Fibroblast of mammary gland (primary cell): Measurements from ENCODE around the gene PDZRN4.

ENCODE experiments used
- DNase-seq: peaks from one replicate; pipeline ENCODE4 v3.0.0-alpha.2; 2010; ENCODE audit warnings: low read depth
- H3K4me3 ChIP-seq: 2 replicates; pipeline ENCODE4 v1.5.1; 2011; ENCODE audit warnings: low read depth, mild to moderate bottlenecking, low read length, moderate library complexity; ENCODE audit not compliant: control insufficient read depth
- CTCF ChIP-seq: conservative IDR thresholded peaks from 2 replicates; pipeline ENCODE4 v1.5.1; 2011; ENCODE audit warnings: low read depth, low read length, inconsistent platforms; ENCODE audit not compliant: control insufficient read depth, insufficient read depth

The PDZRN4 gene

GRCh38 chr12:41212625-41213024 lies 24.5 kb downstream of the PDZRN4 start:
- DNase-seq: no peak
- TF ChIP-seq CTCF: no peak
- H3K4me3 ChIP-seq: no peak overlapping the region

GRCh38 chr12:41213107-41213506 lies 25.0 kb downstream of the PDZRN4 start:
- TF ChIP-seq CTCF: no peak
- DNase-seq: no peak
- no peak overlapping the region for H3K4me3 ChIP-seq

- no peak for TF ChIP-seq CTCF
- no peak overlapping the region for H3K4me3 ChIP-seq
- no peak for DNase-seq
Observed at GRCh38 chr12:41213648-41214047, 25.5 kb downstream of the PDZRN4 start.

GRCh38 chr12:41217727-41218126 lies 29.6 kb downstream of the PDZRN4 start:
- TF ChIP-seq CTCF: no peak
- H3K4me3 ChIP-seq: no peak overlapping the region
- DNase-seq: no peak

GRCh38 chr12:41220931-41221330 lies 32.8 kb downstream of the PDZRN4 start:
- TF ChIP-seq CTCF: no peak
- DNase-seq: no peak
- H3K4me3 ChIP-seq: no peak overlapping the region

GRCh38 chr12:41221491-41221890 lies 33.4 kb downstream of the PDZRN4 start:
- no peak for TF ChIP-seq CTCF
- H3K4me3 ChIP-seq: no peak overlapping the region
- DNase-seq: no peak

- no peak overlapping the region for H3K4me3 ChIP-seq
- no peak for DNase-seq
- no peak for TF ChIP-seq CTCF
Observed at GRCh38 chr12:41223600-41223999, 35.5 kb downstream of the PDZRN4 start.
